ENCODE results near the gene SMG1.
"Not testable (repeated sequence)": the region's sequence is repeated elsewhere in the genome, so short reads cannot be mapped to it uniquely, and the experiment has no call there.

SMG1 gene

GRCh38 chr16:18757960-18758660 lies 168.1 kb downstream of the SMG1 start:
- FAIRE-seq = not testable (repeated sequence)

GRCh38 chr16:18756639-18757038 lies 169.6 kb downstream of the SMG1 start:
- not testable (repeated sequence) for FAIRE-seq
